Measurements from ENCODE around the gene LGALS4.
"Not testable (repeated sequence)": the region's sequence is repeated elsewhere in the genome, so short reads cannot be mapped to it uniquely, and the experiment has no call there.

LGALS4 gene

DNA sequence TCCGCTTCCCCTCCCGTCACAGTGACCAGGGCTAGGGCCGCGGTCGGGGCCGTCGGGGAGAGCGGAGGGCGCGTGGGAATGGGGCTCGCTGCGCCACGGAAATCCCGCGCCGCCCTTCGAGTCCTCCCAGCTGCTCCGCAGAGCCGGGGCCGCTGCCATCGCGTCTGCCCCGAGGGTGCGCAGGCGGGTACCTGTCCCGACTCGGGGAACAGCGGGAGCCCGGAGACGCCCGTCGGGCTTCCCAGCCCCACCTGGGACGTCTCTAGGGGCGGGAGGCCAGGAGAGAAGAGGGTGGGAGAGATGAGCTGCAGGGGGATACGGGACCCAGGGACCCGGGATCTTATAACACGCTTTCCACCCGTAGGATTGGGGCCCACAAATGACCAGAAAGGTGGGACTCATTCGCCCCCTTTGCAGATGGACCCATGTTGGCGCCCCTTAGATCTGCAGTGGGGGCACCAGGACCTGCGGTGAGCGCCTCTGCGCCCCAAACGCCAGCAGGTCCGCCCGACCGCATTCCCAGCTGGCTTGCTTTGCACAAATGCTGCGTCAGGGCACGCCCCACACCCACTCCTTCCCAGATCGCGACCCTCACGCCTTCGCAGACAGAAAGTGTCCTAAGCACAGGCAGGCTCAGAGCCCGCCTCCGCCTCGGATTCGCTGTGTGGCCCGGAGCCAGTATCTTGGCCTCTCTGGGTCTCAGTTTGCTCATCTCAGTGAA is 42.4 kb downstream of the LGALS4 start:
- not testable (repeated sequence) for DNase-seq (ENCODE audit: low spot score)

DNA sequence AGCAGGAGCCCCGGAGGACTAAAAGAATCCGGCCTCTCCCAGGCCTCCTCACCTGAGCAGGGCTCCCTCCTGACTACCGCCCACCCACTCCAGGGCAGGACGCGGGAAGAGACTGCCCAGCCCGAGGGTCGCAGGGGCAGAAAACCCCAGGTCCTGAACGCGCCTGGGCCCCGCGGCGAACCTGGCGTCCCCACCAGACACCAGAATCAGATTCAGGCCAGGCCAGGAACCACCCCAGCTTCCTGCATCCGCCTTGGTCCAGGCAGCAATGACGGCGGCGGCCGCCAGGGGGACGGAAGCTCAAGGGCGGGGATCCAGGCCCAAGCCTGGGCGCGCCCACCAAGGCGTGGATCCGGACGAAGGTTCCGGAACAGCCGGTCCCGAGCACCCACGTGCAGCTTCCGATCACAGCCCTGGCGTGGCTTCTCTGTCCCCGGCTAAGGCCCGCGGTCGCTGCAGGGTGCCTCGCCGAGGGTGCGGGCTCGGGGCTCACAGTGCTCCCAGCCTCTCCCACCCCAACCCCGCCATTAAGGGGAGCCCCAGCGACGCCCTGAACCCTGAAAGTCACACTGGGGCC is 43.0 kb downstream of the LGALS4 start:
- peak; percentile 87 for DNase-seq (ENCODE audit: low spot score)

DNA sequence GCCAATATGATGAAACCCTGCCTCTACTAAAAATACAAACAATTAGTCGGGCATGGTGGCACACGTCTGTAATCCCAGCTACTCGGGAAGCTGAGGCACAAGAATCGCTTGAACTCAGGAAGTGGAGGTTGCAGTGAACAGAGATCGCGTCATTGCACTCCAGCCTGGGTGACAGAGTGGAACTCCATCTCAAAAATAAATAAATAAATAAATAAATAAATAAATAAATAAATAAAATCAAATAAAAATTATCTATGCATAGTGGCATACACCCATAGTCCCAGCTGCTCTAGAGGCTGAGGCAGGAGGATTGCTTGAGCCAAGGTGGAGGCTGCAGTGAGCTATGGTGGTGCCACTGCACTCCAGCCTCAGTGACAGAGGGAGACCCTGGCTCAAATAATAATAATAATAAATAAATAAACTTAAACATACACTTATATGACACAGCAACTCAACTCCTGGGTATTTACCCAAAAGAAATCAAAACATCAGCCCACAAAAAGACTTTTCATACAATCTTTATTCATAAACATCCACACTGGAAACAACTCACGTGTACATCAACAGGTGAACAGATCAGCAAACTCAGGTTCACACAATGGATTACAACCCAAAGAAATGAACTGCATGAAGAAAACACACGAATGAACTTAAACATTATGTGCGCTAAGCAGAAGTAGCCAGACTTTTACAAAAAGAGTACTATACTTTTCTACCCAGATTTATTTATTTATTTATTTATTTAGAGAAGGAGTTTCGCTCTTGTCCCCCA is 46.3 kb downstream of the LGALS4 start:
- DNase-seq (ENCODE audit: low spot score), result no peak

DNA sequence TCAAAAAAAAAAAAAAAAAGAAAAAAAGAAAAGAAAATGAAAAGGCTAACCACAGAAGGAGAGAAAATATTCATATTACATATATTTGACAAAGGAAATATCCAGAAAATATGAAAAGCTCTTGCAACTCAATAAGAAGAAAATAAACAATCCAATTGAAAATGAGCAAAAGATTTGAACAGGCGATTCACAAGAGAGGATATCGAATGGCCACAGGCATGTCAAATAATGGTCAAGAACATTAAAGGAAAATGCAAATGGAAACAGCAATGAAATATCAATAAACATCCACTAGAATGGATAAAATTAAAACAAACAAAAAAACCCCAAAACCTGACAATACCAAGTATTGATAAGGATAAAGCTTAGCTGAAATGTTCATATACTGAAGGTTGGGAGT is 47.5 kb downstream of the LGALS4 start:
- DNase-seq (ENCODE audit: low spot score), result no peak

DNA sequence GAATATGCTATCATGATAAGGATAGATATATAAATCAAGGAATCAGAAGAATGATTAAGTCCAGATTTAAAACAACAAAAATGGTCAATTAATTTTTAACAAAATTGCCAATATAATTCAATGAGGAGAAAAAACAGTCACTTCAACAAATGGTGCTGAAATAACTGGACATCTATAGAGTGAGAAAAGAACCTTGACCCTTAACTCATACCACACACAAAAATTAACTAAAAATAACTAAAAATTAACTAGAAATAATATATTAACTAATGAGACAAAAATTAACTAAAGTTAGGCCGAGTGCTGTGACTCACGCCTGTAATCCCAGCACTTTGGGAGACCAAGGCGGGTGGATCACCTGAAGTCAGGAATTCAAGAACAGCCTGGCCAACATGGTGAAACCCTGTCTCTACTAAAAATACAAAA is 48.9 kb downstream of the LGALS4 start:
- no peak for DNase-seq (ENCODE audit: low spot score)

DNA sequence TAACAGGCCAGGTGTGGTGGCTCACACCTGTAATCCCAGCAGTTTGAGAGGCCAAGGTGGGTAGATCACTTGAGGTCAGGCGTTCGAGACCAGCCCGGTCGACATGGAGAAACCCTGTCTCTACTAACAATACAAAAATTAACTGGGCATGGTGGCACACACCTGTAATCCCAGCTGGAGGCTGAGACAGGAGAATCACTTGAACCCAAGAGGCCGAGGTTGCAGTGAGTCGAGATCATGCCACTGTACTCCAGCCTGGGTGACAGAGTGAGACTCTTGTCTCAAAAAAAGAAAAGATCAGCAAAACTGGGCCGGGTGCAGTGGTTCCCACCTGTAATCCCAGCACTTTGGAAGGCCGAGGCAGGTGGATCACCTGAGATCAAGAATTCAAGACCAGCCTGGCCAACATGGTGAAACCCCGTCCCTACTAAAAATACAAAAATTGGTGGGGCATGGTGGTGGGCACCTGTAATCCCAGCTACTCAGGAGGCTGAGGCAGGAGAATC is 50.8 kb downstream of the LGALS4 start:
- DNase-seq (ENCODE audit: low spot score), result not testable (repeated sequence)

DNA sequence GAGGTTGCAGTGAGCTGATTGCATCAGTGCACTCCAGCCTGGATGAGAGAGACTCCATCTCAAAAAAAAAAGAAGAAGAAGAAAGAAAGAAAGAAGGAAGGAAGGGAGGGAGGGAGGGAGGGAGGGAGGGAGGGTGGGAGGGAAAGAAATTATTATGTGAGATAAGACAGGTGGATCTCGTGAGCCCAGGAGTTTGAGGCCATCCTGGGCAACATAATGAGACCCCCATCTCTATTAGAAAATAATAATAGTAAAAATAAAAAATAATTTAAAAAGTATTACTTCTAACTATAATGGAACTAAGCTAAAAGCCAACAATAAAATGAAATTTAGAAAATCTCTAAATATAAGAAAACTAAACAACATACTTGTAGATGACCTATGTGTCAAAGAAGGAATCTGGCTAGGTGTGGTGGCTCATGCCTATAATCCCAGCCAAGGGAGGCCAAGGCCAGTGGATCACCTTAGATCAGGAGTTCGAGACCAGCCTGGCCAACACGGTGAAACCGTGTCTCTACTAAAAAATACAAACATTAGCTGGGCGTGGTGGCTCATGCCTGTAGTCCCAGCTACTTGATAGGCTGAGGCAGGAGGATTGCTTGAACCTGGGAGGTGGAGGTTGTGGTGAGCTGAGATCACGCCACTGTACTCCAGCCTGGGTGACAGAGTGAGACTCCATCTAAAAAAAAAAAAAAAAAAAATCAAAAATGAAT is 51.8 kb downstream of the LGALS4 start:
- DNase-seq (ENCODE audit: low spot score), result not testable (repeated sequence)

DNA sequence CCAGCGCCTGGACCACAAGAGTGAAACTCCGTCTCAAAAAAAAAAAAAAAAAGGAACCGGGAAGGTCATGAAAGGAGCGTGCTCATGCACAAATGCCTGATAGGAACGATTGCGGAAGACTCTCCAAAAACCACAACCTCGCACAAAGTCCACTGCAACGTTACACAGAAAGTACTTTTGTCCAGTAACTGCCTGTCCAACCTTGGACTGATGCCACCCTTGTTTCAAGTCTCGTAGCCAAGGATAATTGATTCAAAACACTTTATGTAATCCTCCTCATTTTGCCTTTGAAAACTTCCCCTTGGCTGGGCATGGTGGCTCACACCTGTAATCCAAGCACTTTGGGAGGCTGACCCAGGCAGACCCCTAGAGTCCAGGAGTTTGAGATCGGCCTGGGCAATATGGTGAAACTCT is 53.1 kb downstream of the LGALS4 start:
- DNase-seq (ENCODE audit: low spot score), result no peak

DNA sequence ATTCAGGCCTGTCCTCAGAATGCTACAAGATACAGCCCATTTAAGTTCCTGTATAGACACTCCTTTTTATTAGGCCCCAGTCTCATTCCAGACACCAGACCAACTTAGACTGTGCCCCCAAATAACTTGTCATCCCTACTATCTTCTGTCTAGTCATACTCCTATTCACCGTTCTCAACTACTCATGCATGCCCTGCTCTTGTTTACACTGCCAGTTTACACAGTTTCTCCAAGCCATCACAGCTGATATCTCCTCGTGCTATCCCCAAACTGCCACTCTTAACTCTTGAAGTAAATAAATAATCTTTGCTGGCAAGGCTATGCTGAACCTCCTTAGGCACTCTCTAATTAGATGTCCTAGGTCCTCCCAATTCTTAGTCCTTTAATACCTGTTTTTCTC is 58.5 kb downstream of the LGALS4 start:
- not testable (repeated sequence) for DNase-seq (ENCODE audit: low spot score)

DNA sequence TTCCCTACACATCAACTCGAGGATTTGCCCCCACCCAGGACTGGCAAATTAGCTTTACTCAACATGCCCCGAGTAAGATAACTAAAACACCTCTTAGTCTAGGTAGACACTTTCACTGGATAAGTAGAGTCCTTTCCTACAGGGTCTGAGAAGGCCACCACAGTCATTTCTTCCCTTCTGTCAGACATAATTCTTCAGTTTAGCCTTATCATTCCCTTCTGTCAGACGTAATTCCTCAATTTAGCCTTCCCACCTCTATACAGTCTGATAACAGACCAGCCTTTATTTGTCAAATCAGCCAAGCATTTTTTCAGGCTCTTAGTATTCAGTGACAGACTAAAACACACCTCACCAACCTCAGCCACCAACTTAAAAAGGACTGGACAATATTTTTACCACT is 59.0 kb downstream of the LGALS4 start:
- not testable (repeated sequence) for DNase-seq (ENCODE audit: low spot score)

Data from hematopoietic multipotent progenitor cell treated with erythropoietin and hydrocortisone succinate and interleukin-3 and kit ligand, for 15 days (in vitro differentiated cells).